SK-N-MC (cell line): Measurements from ENCODE around the gene NMNAT2.
A peak's percentile ranks its signal among the peaks of the same experiment; 100 is the strongest.

Source experiments
- DNase-seq: peaks from one replicate; pipeline ENCODE4 v3.0.0-alpha.2; 2011; ENCODE audit warnings: low read depth, low spot score
- H3K27ac ChIP-seq: fragments of 200-600 bp; sonication (generic); 2 replicates; pipeline ENCODE4 v1.5.1; 2016; ENCODE audit warnings: mixed run types
- H3K36me3 ChIP-seq: fragments of 200-600 bp; sonication (generic); 2 replicates; pipeline ENCODE4 v1.6.1; 2017; ENCODE audit warnings: antibody characterized with exemption, low read length, mixed read lengths; ENCODE audit not compliant: insufficient read depth
- H3K4me3 ChIP-seq: fragments of 200-600 bp; sonication (generic); 2 replicates; pipeline ENCODE4 v1.5.1; 2016
- H3K9ac ChIP-seq: fragments of 200-600 bp; sonication (generic); 2 replicates; pipeline ENCODE4 v1.8.0; 2017; ENCODE audit warnings: mixed run types, mixed read lengths; ENCODE audit not compliant: insufficient read length
- H3K9me3 ChIP-seq: fragments of 200-600 bp; sonication (generic); 2 replicates; pipeline ENCODE4 v1.6.1; 2017; ENCODE audit warnings: low read depth, mild to moderate bottlenecking, antibody characterized with exemption, low read length, moderate library complexity, mixed read lengths
- EZH2 ChIP-seq: fragments of 200-600 bp; sonication (generic); IDR thresholded peaks from one replicate; pipeline ENCODE4 v1.6.1; 2017; ENCODE audit warnings: antibody characterized with exemption
- FOXP2 ChIP-seq: optimal IDR thresholded peaks from 2 replicates; pipeline ENCODE3; 2011; ENCODE audit warnings: mild to moderate bottlenecking, moderate library complexity; ENCODE audit not compliant: insufficient read depth; ENCODE audit errors: extremely low read length, control extremely low read depth
- POLR2AphosphoS5 ChIP-seq: IDR thresholded peaks from 2 replicates; pipeline ENCODE4 v1.6.1; 2012; ENCODE audit warnings: mild to moderate bottlenecking, low read depth, low read length, borderline replicate concordance

NMNAT2 gene

DNA sequence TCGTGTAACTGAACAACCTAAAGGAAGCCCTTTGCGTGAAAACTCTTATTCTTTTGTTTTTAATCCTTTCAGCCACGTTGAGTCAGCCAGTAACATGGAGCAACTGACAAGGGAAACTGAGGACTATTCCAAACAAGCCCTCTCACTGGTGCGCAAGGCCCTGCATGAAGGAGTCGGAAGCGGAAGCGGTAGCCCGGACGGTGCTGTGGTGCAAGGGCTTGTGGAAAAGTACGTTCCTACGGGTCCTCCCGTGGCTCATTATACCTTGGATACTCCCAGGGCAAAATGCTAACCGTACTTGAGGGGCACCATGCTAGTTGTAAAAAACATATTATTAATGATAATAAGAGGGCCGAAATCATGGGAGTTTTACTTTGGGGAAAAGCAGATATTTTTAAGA lies 182.7 kb downstream of the NMNAT2 start:
- Histone ChIP-seq H3K27ac (peak overlapping the region; percentile 85), H3K4me3 (peak overlapping the region; percentile 73), H3K9me3 (no peaks in the 10 kb centered on the region), H3K9ac (peak overlapping the region; percentile 16), H3K36me3 (no peaks in the 10 kb centered on the region)
- no peak for TF ChIP-seq POLR2AphosphoS5
- TF ChIP-seq EZH2 = no peak
- DNase-seq = no peak

DNA sequence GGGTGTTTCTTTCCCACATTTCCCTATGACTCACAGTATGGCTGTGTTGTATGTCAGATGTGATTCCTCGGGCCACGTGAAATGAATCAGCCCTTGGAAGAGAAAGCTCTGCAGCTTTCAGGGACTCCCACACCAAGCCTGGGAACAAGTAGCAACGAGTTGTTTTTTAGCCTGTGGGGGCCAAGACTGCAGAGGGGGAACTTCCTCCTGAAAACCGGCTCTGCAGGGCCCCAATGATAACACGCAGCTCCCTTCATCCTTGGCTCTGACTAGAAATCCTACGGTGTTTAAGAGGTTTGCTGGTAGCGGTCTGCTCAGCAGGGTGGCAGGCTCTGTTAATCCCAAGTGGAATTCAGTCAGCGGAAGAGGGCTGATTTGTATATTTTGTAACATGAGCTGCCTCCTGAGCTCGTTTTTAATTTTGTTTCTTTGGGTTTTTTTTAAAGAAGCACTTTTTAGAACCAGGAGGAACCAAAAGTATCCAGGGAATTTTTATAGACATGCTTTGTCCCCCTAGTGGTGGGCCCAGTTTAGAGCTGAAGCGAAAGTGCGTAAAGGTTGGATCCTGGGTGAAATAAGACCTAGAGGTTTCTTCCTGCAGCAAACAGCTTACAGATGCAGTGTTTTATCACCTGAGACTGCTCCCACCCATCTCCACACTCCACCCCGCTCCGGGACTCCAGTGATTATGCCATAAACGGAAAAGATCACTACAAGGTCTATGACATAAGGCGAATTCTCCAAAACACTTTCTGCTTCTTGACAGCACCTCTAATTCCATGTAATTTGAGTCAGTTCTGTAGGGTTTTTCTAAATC lies 183.3 kb downstream of the NMNAT2 start:
- peak overlapping the region; percentile 73 for H3K4me3 ChIP-seq
- TF ChIP-seq FOXP2 = peak; percentile 90
- TF ChIP-seq POLR2AphosphoS5 = no peak; the same call in 1 of the 2 replicates
- no peaks in the 10 kb centered on the region for H3K9me3 ChIP-seq
- DNase-seq = peak; percentile 91
- H3K36me3 ChIP-seq = no peaks in the 10 kb centered on the region
- peak overlapping the region; percentile 16 for H3K9ac ChIP-seq
- H3K27ac ChIP-seq = peak overlapping the region; percentile 85

DNA sequence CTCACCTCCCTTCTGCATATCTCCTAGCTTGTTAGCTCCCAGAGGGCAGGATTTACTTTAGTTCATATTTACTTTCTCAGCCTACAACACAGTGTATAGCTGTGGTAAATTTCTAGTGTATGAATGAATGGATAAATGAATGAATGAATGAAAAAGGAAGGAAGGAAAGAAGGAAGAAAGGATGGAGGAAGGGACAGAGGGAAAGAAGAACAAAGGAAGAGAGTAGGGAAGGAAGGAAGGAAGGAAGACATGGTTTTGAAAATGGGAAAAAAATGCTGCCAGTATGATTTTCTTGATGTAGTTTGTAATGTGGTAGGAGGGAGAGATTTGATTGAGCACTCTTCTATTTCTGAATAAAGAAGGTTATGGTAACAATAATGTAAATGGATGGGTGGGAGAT lies 185.1 kb downstream of the NMNAT2 start:
- no peak for TF ChIP-seq FOXP2
- TF ChIP-seq EZH2 = no peak
- no peak for TF ChIP-seq POLR2AphosphoS5
- DNase-seq = no peak
- Histone ChIP-seq H3K27ac (no peak overlapping the region), H3K9me3 (no peaks in the 10 kb centered on the region), H3K9ac (no peak overlapping the region), H3K36me3 (no peaks in the 10 kb centered on the region), H3K4me3 (no peak overlapping the region)

GRCh38 chr1:183231545-183231944 lies 186.6 kb downstream of the NMNAT2 start:
- Histone ChIP-seq H3K9ac (no peak overlapping the region), H3K27ac (no peak overlapping the region), H3K36me3 (no peaks in the 10 kb centered on the region), H3K9me3 (no peaks in the 10 kb centered on the region), H3K4me3 (no peak overlapping the region)
- no peak for TF ChIP-seq FOXP2
- no peak for TF ChIP-seq POLR2AphosphoS5
- no peak for TF ChIP-seq EZH2
- no peak for DNase-seq

DNA sequence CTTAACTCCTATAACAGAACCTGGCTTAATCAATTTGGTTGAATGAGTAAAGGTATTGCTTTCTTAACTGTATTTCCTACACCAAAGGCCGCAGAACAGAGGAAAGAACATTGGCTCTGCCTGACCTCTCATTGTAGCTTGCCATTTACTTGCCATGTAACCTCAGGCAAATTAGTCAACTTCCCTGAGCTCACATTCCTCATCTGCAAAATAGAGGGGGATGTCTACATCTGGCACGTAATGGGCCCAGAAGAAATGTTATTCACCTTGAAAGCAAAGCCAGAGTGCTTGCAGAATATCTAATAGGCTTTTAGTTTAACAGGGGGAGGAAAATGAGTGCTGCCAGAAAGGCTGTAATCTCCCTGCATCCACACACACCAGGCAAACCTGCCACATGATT lies 187.8 kb downstream of the NMNAT2 start:
- Histone ChIP-seq H3K4me3 (no peak overlapping the region), H3K27ac (no peak overlapping the region), H3K9ac (no peak overlapping the region), H3K9me3 (no peaks in the 10 kb centered on the region), H3K36me3 (no peaks in the 10 kb centered on the region)
- DNase-seq = no peak
- no peak for TF ChIP-seq EZH2
- no peak for TF ChIP-seq POLR2AphosphoS5
- TF ChIP-seq FOXP2 = no peak

DNA sequence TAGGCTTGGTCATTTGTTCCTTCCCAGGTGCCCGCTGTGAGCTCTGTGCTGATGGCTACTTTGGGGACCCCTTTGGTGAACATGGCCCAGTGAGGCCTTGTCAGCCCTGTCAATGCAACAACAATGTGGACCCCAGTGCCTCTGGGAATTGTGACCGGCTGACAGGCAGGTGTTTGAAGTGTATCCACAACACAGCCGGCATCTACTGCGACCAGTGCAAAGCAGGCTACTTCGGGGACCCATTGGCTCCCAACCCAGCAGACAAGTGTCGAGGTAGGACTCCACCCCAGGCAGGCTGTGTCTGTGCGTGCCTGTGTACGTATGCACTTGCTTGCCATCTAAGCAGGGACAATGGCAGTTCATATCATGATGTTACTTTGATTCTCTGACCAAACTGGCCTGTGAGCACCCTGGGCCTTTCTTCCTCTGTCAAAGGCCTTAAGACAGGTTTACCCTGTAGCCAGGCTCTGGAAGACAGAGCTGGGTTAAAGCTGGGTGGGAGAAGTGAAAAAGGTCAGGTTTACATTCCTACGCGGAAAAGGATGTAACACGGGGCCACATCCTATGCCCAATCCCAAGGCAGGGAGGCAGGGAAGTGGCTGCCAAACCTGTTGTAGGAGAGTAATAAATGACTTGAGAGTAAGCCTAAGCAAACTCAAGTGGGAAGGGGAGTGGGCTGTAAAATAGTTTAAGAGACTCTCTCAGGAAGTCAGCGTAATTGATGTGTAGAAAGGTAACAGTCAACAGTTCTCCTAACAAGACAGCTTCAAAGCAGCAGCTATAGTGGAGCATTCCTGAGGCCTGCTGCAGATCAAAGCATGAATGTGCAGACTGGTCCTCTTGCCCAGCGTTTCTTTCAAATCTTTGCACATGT lies 189.6 kb downstream of the NMNAT2 start:
- Histone ChIP-seq H3K27ac (no peak overlapping the region), H3K4me3 (no peak overlapping the region), H3K9me3 (no peaks in the 10 kb centered on the region), H3K9ac (no peak overlapping the region), H3K36me3 (no peaks in the 10 kb centered on the region)
- no peak for DNase-seq
- TF ChIP-seq EZH2 (no peak), POLR2AphosphoS5 (no peak), FOXP2 (no peak)

DNA sequence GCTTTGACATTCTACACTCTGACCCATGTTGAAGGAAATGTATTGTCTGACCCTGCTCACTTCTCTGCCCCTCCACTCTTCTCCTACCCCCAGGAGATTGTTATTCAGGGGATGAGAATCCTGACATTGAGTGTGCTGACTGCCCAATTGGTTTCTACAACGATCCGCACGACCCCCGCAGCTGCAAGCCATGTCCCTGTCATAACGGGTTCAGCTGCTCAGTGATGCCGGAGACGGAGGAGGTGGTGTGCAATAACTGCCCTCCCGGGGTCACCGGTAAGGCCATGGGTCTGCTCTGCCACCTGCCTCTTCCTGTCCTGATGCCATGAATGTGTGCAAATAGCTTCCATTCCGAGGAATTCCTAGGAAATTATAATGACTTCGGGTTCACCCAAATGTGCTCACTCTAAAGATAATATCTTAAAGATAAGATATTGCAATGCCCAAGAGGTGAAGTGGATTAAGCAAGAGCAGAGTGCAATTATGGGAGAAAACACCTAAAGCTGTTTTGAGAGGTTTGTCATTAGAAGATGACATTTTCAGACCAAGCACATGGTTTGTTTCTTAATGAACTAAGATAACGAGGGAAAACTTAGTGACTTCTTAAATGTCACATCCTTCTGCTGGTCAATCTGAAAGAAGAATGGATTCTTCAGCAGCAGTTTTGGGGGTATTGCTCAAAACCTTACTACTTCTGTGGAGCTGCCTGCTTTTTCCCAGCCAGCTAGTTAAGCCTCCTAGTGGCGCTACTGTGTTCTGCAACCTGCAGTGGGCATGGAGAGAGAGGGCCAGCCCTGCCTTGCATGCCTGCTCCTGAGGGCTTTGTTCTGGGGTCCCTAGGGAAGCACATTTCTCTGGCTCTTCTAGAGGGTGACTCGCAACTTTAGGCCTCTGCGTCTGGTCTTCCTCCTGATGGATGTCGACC lies 190.5 kb downstream of the NMNAT2 start:
- Histone ChIP-seq H3K36me3 (no peaks in the 10 kb centered on the region), H3K9ac (no peak overlapping the region)
- DNase-seq = no peak

DNA sequence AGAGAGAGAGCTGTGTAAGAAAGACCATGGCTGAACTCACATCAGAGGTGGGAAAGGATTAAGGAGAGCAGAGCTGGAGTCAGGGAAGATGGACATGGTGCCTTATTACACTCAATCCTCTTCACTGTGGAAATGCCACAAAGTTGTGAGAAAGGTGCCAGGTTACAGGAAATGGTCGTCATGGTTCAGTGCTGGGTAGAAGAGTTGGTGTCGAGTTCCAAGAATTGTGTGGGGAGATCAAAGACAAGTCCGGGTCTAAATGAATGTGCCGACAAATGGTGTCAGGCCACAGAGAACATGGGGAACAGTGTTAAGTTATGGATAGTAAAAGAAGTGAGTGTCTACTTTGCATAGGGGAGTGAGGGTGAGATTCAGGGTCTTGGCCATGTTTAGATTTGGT lies 191.2 kb downstream of the NMNAT2 start:
- Histone ChIP-seq H3K36me3 (no peaks in the 10 kb centered on the region), H3K4me3 (no peak overlapping the region), H3K9me3 (no peaks in the 10 kb centered on the region), H3K27ac (no peak overlapping the region), H3K9ac (no peak overlapping the region)
- TF ChIP-seq POLR2AphosphoS5 (no peak), EZH2 (no peak), FOXP2 (no peak)
- DNase-seq = no peak

More for the DNA sequence above, 190.5 kb downstream of the NMNAT2 start:
- Histone ChIP-seq H3K9me3 (no peaks in the 10 kb centered on the region), H3K27ac (no peak overlapping the region), H3K4me3 (no peak overlapping the region)
- no peak for TF ChIP-seq FOXP2
- no peak for TF ChIP-seq EZH2
- TF ChIP-seq POLR2AphosphoS5 = no peak
